ENCODE results near the gene ETFA.

- TF ChIP-seq CTCF (IDR thresholded peaks at IDR 0.05; ENCODE audit: low read depth, low read length) (no peak), MYC (IDR thresholded peaks at IDR 0.05; ENCODE audit: low read depth, low read length) (no peak)
Observed at GRCh38 chr15:76345583-76345879, 34.3 kb upstream of the ETFA start.
